ENCODE data around the gene PKDREJ.
"Not testable (repeated sequence)": the region's sequence is repeated elsewhere in the genome, so short reads cannot be mapped to it uniquely, and the experiment has no call there.

PKDREJ gene

DNA sequence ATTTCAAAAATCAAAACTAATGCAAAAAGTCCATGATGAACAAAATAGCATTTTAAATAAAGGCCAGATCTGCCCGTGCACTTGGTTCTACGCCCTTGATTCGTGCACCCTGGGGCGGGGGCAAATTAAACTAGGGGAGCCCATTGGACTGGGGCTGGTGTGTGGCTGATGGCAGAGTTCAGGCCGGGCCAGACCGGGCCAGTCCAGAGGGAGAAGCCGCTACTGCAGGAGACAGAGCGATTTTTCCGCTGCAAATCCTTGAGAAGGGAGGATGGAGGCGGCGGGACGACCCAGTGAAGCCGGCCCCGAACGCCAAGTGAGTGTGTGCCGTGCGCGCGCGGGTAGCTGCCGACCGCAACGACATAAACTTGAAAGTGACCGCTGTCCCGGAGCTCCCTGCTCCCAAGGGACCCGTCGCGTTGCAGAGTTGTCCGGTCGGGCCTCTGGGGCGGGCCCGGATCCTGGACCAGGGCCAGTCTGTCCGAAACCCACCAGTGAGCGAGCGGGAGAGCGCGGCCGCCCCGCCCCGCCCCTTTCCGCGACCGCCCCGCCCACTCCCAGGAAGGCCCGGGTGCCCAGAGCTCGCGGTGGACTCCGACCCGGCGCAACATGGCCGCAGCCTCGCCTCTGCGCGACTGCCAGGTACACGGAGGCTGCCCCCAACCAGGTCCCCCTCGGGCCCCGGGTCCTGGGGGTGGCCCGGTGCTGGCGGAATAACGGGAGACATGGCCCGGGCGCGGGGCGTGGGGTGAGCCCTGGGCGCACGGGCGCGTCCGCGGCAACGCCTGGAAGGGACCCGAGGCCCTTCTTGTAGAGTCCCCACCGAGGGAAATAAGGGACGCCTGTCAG is 4.5 kb upstream of the PKDREJ start, which contains the start of gene TTC38:
TSS of gene TTC38 (plus strand) at position 578 of the 849 bp plus-strand sequence. CDS start at position 610, 32 bp downstream.
- no peak for DNase-seq (ENCODE audit: low read depth in 2 of 2)

DNA sequence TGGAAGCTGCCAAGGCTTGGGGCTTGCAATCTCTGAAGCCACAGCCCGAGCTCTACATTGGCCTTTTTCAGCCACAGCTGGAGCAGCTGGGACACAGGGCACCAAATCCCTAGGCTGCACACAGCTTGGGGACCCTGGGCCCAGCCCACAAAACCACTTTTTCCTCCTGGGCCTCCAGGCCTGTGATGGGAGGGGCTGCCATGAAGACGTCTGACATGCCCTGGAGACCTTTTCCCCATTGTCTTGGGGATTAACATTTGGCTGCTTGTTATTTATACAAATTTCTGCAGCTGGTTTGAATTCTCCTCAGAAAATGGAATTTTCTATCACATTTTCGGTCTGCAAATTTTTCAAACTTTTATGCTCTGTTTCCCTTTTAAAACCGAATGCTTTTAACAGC is 2.5 kb upstream of the PKDREJ start:
- not testable (repeated sequence) for DNase-seq (ENCODE audit: low read depth in 2 of 2)

DNA sequence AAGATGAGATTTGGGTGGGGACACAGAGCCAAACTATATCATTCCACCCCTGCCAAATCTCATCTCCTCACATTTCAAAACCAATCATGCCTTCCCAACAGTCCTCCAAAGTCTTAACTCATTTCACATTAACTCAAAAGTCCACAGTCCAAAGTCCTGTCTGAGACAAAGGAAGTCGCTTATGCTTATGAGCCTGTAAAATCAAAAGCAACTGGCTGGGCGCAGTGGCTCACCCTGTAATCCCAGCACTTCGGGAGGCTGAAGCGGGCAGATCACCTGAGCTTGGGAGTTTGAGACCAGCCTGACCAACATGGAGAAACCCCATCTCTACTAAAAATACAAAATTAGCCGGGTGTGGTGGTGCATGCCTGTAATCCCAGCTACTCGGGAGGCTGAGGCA is 1.4 kb upstream of the PKDREJ start:
- not testable (repeated sequence) for DNase-seq (ENCODE audit: low read depth in 2 of 2)

DNA sequence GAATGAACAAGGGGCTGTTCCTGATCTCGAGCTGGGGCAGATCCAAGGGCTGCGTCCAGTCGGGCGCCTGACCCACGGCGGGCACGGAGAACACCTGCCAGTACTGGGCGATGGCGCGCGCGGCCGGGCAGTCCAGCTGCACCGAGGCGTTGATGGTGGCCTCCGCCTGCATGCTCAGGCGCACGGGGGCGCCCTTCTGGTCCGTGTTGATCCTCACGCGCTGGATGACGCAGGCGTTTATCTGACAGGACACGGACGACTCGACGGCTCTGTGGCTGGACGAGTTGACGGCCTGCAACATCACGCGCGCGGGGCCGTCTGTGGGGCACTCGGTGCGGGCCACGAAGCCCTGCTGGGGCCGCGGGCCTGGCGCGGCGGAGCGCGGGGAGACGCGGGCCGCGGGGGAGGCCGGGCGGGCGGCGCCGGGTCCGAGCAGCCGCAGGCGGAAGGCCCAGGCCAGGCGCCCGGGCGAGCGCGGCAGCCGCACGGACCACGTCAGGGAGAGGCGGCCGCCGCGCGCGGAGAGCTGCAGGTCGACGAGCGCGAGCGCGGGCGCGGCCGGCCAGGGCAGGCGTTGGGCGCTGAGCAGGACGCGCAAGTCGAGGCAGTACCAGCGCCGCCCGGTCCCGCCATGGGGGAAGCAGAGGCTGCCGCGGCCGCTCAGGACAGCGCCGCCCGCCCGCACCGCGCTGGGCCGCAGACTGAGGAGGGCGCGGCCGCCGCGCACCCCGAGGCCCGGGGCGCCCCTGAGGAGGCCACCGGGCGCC is 511 bp downstream of the PKDREJ start:
- no peak for DNase-seq (ENCODE audit: low read depth in 2 of 2)

DNA sequence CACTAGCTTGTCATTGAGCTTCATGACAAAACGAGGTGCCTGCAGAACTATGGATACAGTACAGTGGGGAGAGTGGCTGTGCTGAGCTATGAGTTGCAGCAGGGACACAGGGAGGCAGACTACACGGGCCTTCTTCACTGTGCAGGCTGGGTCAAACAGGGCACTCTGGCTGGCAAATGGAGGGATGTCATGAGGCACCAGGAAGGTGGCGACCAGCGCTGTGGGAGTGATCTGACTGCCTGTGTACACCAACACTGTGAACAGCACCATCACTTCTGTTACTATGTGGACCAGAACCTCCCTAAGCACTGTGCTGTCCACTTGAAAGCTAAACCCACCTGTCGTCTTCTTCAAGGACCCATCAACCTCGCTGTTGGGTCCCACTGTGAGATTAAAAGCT is 3.1 kb downstream of the PKDREJ start:
- DNase-seq (ENCODE audit: low read depth in 2 of 2): no peak

DNA sequence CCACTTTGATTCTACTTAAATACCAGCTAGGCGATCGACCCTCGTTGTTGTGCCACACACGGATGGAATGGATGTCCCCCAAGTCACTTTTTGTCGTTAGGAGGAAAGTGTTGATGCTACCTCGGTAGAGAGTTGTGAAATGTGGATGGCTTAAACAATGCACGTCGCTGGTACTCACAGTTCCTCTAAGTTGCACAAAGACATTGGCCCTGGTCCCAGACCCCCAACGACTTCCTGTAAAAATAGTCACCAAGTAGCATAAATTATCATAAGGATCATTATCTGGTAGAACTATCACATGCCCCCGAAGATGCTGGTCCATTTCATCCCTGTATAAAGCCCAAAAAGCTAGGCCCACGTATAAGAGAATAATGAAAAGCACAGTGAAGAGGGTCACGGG is 3.8 kb downstream of the PKDREJ start:
- no peak for DNase-seq (ENCODE audit: low read depth in 2 of 2)

DNA sequence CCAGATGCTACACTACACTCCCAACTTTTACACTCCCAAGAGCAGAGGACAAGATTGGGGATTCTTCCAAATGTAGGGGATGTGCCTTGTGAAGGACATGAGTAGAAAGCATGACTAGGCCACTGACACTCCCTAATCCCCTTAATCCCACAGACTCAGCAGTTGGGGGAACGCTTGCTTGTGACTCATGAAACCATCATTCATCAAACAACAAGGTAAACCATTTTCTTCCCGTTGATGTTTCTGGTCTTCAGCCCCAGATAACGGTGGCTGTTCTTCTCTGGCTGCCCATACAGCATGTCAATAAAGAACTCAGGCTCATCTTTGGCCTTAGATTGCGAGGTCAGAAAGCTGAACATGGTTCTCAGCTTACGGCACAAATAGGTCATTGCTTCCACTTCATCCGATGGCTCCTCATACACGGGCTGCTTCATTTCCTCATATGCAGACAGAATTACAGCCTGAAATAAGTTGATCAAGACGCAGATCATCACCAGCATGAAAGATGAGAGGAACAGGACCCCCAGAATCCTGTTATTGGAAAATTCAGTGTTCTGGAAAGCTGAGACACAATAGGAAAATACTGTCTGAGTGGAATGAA is 6.7 kb downstream of the PKDREJ start:
- DNase-seq (ENCODE audit: low read depth in 2 of 2): no peak

DNA sequence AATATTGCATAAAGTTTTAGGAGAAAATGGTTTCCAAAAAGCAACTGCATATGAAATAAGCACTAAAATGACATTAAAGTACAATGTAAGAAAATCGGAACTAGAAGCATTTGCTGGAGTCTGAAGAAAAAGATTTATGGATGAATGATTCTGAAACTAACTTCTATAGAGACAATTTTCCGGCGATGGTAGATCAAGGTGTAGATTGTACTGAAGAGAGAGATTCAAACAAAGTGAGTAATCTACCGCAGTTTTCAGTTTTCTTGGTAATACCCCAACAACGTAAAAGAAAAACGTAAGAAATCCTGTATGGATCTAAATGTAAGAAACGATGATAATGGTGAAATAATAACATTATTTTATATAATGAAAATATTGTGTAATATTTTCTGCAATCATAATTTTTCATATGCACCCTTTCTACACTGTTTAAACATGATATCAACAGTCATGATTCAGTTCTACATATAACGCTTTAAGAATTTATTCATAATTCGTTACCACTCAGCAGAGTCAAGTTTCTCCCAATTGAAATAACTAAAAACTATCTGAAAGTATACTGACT is 11.2 kb downstream of the PKDREJ start:
- no peak for DNase-seq (ENCODE audit: low read depth in 2 of 2)

DNA sequence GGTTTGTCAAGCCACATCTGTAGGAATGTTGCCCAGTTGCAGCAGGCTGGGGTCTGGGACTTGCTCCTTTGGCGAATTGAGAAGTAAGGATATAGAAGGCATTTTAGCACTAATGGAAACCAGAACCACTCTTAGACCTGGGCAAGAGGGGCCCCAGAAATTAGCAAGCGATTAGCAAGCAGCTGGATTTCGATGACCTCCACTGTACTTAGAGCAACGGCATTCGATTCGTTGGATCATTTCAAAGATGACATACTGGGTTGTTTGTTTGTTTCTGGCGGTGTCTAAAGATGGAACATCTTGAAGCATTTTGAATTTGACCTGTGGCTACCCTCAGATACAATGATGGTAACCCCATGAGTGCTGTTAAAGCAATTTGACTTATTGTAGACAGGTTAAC is 11.9 kb downstream of the PKDREJ start:
- no peak for DNase-seq (ENCODE audit: low read depth in 2 of 2)

DNA sequence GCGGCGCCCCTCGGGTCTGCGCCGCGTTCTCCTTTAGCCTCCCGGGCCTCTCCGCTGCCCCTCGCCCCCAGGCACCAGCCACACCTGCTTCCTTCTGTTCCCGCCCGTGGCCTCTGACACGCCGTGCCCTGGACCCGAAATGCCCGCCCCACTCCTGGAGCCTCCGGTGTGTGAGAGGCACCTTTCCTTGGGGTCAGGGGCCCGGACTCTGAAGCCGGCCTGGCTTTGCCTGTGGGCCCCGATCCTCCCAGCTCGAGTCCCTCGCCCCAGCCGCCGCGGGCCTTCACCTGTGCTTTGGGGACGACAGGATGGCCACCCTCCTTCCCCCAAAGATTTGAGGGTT is 12.4 kb downstream of the PKDREJ start:
- DNase-seq (ENCODE audit: low read depth in 2 of 2): no peak

DNA sequence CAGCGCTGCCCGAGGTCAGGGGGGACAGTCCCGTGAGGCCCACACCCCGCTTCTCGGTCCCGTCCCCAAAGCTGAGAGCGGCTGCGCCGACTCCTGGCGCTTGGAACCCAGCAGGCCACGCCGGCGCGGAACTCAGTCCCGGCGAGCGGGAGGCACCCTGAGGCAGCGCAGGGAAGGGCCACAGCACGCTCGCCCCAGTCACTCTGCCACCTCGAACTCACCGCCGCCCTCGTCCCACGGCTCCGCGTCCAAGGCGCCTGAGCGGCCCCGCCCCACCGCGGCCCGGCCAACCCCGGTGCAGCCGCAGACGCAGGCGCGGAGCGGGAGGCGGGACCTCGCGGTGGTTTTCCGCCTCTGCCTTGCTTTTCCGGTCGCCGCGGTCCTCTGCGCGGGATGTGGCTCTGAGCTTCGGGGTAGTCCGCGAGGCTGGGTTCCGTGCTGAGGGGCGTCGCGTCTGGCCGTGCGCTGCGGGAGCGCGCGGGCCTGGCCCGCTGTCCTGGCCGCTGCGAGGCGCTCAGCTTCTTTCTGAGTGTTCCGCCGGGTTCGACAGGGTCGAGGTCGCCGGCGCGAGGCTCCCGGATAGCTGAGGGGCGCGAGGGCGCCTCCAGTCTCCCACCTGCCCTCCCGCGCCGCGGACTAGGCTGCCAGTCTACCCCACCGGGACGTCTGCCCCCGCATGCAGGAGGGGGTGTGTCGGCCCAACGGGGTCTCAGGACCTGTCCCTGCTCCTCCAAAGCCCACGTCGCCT is 12.9 kb downstream of the PKDREJ start, which contains the start of gene CDPF1:
TSS of gene CDPF1 (minus strand) at position 259 of the 748 bp plus-strand sequence. CDS start 2,009 bp downstream, outside the sequence.
- DNase-seq (ENCODE audit: low read depth in 2 of 2): peak; percentile 84 to 89

DNA sequence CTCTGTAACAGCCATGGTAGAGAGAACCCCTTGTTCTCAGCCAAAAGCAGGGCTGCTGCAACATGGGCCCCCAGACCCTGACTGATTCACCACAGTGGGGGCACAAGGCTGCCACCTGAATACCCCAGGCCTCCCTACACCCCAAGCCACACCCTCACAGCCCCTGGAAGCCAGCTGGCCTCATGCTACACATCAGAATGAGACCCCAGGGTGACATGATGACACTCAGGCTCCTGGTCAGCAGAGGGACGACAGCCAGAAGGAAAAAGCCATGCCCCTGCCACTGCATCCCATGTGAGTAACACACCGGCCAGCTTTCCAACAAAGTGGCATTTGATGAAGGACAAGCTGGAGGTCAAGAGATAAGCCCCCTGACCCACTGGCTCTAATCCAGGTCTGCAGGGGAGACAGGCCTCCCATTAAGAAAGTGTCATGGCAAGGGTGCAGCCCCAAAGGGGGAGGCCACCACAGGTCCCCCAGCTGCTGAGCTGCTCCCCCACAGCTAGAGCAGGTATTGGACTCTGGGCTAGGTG is 15.6 kb downstream of the PKDREJ start:
- DNase-seq (ENCODE audit: low read depth in 2 of 2): no peak

DNA sequence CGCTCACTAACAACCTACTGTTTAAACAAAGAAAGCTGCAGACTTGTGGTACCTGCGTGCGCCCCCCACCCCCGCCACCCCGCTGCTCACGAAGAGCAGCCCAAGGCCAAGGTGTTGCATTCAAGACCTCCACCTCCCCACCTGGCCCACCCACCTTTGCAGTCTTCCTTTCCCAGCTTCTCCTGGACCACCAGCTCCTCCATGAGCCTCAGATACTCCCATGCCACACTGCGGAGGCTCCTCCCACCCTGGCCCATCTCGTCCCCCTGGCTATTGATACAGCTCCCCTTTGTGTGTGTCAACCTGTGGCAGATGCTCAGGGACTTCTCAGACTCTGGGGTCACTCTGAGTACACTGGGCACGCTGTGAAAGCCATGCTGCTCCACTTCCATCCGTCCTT is 17.0 kb downstream of the PKDREJ start:
- no peak for DNase-seq (ENCODE audit: low read depth in 2 of 2)

DNA sequence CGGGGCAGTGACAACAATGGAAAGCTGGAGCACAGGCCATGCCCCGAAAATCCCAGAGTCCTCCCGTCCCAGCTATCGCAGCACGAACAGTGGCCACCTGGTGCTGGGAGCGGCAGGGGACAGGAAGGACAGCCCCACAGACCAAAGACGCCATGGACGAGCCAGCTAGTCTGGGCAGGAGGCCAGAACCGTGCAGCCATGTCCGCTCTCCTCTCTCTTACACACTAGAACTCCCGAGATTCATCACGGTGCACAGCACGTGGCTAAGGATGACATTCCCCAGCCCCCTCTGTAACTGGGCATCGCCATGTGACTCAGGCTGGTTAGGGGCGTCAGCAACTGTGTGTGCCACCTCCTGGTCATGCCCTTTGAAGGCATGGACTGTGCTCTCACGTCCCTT is 17.6 kb downstream of the PKDREJ start:
- no peak for DNase-seq (ENCODE audit: low read depth in 2 of 2)

DNA sequence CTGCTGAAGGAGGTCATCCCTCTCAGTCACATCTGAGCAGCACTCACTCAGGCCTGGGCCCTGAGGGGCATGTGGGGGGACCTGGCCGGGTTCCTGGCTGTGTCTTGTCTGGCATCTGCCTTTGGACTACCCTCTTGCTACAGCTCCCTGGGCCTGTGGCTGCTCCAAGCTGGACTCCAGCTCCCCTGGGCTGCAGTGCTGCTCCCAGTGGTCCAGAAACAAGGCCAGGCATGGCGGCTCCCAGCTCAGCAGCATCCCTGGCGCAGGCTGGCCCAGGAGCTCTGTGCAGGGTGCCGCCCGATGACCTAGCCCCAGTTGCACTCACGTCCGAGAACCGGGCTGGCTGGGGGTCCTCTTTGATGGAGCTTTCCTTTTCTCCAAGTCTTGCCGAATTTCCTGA is 18.4 kb downstream of the PKDREJ start:
- DNase-seq (ENCODE audit: low read depth in 2 of 2): no peak

DNA sequence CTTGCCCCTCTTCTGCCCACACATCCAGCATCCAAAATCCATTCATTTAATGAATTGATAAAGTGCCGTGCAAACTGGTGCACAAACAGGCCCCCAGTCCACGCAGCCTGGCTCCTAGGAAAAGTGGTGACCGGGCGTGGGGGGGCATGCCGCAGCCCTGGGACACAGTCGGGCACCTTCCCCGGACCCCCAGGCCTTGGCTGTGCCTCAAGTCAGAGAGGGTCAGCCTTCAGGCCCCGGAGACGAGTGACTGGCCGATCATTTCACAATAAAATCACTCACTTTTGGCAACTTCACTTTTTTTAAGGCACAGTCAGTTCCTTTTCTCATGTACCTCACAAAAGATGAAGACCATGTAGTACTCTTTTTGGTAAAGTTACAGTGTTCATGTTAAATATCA is 21.1 kb downstream of the PKDREJ start:
- no peak for DNase-seq (ENCODE audit: low read depth in 2 of 2)

DNA sequence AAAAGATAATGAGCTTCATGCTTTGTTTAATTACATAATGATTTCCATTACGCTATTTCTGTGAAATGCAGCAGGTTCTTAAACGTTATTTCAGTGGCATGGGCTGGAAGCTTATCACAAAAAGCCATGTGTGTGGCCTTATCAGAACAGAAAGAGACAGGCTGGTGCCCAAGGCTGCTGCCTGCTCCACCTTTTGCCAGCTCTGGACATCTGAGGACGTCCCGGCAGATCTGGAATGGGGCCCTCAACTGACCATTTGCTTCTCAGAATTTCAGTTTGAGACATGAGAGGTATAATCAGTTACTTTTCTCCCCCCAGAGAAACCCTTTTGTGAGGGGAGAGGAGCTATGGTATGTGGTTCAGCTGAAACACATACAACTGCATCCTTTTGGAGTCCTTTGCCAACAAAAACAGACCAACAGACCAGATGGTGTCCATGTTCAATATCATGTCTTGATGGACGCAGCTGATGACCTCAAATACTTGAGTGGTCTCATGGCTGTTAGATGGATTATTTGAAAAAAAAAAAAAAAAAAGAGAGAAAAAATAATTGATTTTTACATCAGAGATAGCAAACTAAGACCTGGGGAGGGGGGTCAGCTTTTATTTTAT is 21.6 kb downstream of the PKDREJ start:
- no peak for DNase-seq (ENCODE audit: low read depth in 2 of 2)

DNA sequence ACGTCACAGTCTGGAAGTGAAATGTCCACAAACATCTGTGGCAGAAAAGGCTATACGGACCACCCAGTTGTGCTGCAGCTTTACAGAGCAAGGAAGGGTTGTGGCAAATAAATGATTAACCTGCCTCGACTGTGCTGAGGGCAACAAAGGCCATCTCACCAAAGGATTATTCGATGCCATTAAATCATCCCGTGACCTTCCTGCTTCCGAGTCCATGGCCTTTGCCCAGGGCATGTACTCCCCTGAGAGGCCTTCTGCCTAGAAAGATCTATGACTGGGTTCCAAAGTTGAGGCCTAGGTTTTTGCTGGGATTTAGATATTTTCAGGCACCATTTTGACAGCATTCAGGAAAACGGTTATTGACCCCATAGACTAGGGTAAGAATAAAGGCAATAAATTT is 22.2 kb downstream of the PKDREJ start:
- no peak for DNase-seq (ENCODE audit: low read depth in 2 of 2)

DNA sequence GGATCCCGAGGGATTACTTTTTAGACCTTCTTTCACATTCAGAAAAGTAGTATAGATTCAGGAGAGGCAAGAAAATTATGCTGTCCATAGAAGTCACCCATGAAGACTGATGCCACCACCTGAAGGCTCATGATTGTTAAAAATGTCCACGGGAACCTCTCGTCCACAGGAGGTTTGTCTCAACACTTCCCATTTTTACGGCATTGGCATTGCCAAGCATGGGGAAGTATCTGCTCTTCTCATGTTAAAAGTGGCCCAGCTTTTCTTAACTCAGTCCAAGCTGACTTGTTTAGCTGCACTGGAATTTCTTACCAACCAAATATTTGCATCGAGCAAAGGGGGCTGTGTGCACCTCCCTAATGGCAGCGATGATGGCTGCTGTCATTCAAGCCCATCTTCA is 22.6 kb downstream of the PKDREJ start:
- DNase-seq (ENCODE audit: low read depth in 2 of 2): no peak

DNA sequence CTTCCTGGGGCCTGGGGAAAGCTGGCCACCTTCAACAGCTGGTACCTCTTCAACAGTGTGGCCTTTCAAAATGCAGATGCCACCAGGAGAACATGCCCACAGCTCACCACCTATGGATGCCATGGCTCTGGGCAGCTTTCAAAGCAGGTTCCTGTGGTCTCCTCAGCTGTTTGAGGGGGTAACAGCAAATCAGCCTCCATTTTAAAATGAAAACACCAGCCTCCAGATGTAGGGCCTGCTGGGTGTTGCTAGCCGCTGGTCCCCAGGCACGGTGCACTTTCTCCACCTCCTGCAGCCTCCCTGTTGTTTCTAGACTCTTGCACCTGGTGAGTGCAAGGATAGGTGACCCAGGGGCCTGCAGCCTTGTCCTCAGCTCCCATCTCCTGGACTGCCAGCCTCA is 23.1 kb downstream of the PKDREJ start:
- no peak for DNase-seq (ENCODE audit: low read depth in 2 of 2)
